Left renal pelvis (tissue), 4 donors: ENCODE results near the gene TLL2. TPM values are rescaled to one million over a fixed set of nuclear protein-coding genes. Genes with fewer than 3 reads are reported as not detected.

ENCODE experiments used
- DNase-seq, 4 donors: peaks; one replicate each; pipeline ENCODE4 v3.0.0-alpha.2; 2013; ENCODE audit warnings: low read depth in 4 of 4, low spot score in 3 of 4
- polyA plus RNA-seq, 4 donors: library from polyadenylated mRNA; unstranded; fragments of 120-200 nt; gene quantifications; one replicate each; pipeline ENCODE4 v1.2.1, GENCODE V29; 2013; ENCODE audit not compliant: insufficient read length in 4 of 4

The TLL2 gene
- polyA plus RNA-seq, 4 donors = 0.40 to 0.93 (median 0.73) TPM

GRCh38 chr10:96470116-96470743, 43.5 kb downstream of the TLL2 start:
- DNase-seq = no peak

GRCh38 chr10:96468845-96469244, 44.9 kb downstream of the TLL2 start:
- no peak for DNase-seq

GRCh38 chr10:96465599-96465998, 48.1 kb downstream of the TLL2 start:
- DNase-seq = no peak

- no peak for DNase-seq
Observed at GRCh38 chr10:96463562-96463961, 50.2 kb downstream of the TLL2 start.

GRCh38 chr10:96462606-96463151, 51.0 kb downstream of the TLL2 start:
- no peak for DNase-seq

- DNase-seq = no peak
Observed at GRCh38 chr10:96460316-96460715, 53.4 kb downstream of the TLL2 start.

- no peak for DNase-seq
Observed at GRCh38 chr10:96457341-96457740, 56.4 kb downstream of the TLL2 start.

- no peak for DNase-seq
Observed at GRCh38 chr10:96456296-96456840, 57.4 kb downstream of the TLL2 start.

GRCh38 chr10:96453856-96454583, 59.7 kb downstream of the TLL2 start:
- DNase-seq = no peak

- no peak for DNase-seq
Observed at GRCh38 chr10:96452494-96453153, 61.1 kb downstream of the TLL2 start.

- no peak for DNase-seq
Observed at GRCh38 chr10:96450529-96451207, 63.1 kb downstream of the TLL2 start.

- DNase-seq = no peak
Observed at GRCh38 chr10:96448558-96448957, 65.2 kb downstream of the TLL2 start.

GRCh38 chr10:96448021-96448457, 65.7 kb downstream of the TLL2 start:
- no peak for DNase-seq

GRCh38 chr10:96446966-96447596, 66.6 kb downstream of the TLL2 start:
- no peak for DNase-seq

- DNase-seq = no peak
Observed at GRCh38 chr10:96441987-96442643, 71.6 kb downstream of the TLL2 start.

- DNase-seq = no peak
Observed at GRCh38 chr10:96441322-96441885, 72.3 kb downstream of the TLL2 start.

GRCh38 chr10:96440361-96441292, 73.1 kb downstream of the TLL2 start:
- DNase-seq = no peak

GRCh38 chr10:96439725-96440124, 74.0 kb downstream of the TLL2 start:
- DNase-seq = no peak
